Brain microvascular endothelial cell (primary cell): ENCODE data around the gene EPN2.

Experiments
- DNase-seq: peaks from one replicate; pipeline ENCODE4 v3.0.0-alpha.2; 2020
- H3K27ac ChIP-seq: fragments of 250-450 bp; sonication (Bioruptor Pico); 2 replicates; pipeline ENCODE4 v1.5.1; 2020; ENCODE audit warnings: mild to moderate bottlenecking, moderate library complexity
- H3K27me3 ChIP-seq: fragments of 250-450 bp; sonication (Bioruptor Pico); replicated peaks from 2 replicates; pipeline ENCODE4 v1.5.1; 2020; ENCODE audit warnings: mild to moderate bottlenecking
- H3K36me3 ChIP-seq: fragments of 250-450 bp; sonication (Bioruptor Pico); replicated peaks from 2 replicates; pipeline ENCODE4 v1.5.1; 2020; ENCODE audit warnings: mild to moderate bottlenecking
- H3K4me3 ChIP-seq: 2 replicates; pipeline ENCODE4 v1.5.1; 2011; ENCODE audit warnings: low read depth, mild to moderate bottlenecking, control low read depth, low read length, moderate library complexity
- in situ Hi-C: cut with HindIII; loops from 2 replicates; pipeline ENCODE4 v1.10.0; 2017; ENCODE audit warnings: low sequenced_read_pairs, low pct_ligation_motif_present
- TF ChIP-seq, protein P1 (sequence below): IDR thresholded peaks from 2 replicates; pipeline ENCODE4 v1.5.1; 2011; ENCODE audit warnings: low read depth, mild to moderate bottlenecking, moderate library complexity, low read length, control low read depth, inconsistent platforms; ENCODE audit errors: missing control alignments

EPN2 gene

DNA sequence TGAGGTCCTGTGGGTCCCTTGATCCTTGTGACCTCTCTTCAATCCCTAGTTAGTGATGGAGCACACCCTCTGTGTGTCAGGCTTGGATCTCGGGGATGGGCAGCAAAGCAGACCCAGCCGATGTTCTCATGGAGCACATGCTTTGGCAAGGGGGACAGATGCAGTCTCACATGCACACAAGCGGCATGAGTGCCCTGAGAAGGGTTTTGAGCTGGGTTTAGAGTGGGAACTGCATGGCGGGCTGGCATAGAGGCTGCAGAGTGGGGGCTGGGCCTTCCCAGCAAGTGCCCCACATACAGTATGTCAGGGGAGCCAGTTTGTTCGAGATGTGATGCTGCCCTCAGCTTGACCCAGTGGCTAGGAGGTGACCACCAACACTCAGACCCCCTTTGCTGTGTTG, 83.7 kb downstream of the EPN2 start:
- Histone ChIP-seq H3K36me3 (no peaks in the 10 kb centered on the region), H3K27ac (no peak overlapping the region), H3K27me3 (no peaks in the 10 kb centered on the region), H3K4me3 (no peak overlapping the region)
- TF ChIP-seq, protein P1, sequence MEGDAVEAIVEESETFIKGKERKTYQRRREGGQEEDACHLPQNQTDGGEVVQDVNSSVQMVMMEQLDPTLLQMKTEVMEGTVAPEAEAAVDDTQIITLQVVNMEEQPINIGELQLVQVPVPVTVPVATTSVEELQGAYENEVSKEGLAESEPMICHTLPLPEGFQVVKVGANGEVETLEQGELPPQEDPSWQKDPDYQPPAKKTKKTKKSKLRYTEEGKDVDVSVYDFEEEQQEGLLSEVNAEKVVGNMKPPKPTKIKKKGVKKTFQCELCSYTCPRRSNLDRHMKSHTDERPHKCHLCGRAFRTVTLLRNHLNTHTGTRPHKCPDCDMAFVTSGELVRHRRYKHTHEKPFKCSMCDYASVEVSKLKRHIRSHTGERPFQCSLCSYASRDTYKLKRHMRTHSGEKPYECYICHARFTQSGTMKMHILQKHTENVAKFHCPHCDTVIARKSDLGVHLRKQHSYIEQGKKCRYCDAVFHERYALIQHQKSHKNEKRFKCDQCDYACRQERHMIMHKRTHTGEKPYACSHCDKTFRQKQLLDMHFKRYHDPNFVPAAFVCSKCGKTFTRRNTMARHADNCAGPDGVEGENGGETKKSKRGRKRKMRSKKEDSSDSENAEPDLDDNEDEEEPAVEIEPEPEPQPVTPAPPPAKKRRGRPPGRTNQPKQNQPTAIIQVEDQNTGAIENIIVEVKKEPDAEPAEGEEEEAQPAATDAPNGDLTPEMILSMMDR: no peak
- in situ Hi-C loops: no loop called here
- DNase-seq: no peak

DNA sequence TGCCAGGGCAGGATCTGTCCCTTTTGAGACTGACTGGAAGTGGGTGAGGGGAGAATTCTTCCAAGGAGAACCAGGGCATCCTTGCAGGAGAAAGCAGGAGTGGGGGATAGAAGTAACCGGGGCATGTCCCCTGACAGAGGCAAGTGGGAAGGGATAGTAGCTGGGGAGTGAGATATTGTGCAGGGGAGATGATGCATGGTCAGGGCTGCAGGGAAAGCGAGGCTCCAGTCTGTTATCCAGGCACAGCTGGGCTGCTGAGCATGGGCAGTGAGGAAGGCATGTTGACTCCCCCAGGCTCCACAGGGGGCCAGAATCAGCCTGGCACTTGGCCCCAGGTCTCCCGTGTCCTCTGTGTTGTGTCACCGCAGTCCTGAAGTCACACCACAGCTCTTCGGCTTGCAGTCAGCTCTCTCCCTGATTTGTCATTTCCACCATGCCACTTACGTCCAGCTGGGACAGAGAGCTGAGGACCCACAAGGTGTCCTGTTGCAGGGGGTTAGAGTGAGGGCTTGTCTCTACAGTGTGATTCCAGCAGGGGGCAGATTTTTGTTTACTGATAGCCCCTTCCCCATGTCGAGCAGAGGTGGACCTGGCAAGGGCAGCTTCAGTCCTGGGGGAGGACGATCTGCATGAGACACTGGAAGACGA, 84.4 kb downstream of the EPN2 start:
- Histone ChIP-seq H3K27me3 (no peaks in the 10 kb centered on the region), H3K4me3 (no peak overlapping the region), H3K27ac (no peak overlapping the region), H3K36me3 (no peaks in the 10 kb centered on the region)
- in situ Hi-C loops: no loop called here
- TF ChIP-seq, protein P1: peak; percentile 52
- DNase-seq: no peak

DNA sequence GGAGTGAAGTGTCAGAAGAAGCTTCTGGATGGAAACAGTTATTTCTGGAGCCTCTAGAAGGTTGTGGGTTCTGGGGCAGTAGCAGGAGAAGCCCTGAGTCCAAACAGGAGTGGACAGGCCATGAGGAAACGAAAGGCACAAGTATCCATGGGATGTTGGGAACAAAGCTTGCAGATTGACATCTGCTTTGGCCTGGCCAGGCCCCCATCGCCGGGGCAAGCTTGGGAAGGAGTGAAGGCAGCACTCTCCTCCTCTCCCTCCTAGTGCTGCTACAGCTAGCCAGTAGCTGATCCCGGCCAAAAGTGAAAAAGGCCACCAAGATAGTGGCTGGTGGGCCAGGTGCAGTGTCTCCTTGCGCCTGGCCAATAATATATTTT, 85.0 kb downstream of the EPN2 start:
- in situ Hi-C loops: no loop called here
- Histone ChIP-seq H3K4me3 (no peak overlapping the region), H3K36me3 (no peaks in the 10 kb centered on the region), H3K27ac (no peak overlapping the region), H3K27me3 (no peaks in the 10 kb centered on the region)
- no peak for DNase-seq
- TF ChIP-seq, protein P1: no peak

DNA sequence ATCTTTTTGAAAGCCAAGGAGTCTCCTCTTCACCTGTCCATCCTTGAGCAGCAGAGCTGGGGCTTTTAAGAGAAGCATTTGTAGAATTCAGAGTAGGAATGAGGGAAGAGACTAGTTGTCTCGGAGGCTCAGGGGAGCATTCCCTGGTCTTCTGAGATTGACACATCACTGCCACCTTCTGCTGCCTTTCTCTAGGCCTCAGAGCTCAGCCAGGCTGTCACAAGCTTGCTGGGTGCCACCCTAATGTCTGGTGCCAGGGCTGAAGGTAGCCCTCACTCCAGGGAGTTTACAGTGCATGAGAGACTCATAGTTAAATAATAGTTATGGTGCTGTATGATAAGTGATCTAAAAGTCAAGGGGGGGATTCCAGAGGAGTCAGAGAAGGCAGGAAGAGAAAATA, 85.7 kb downstream of the EPN2 start:
- H3K27me3 ChIP-seq: no peaks in the 10 kb centered on the region
- H3K4me3 ChIP-seq: no peak overlapping the region
- no peaks in the 10 kb centered on the region for H3K36me3 ChIP-seq
- no peak overlapping the region for H3K27ac ChIP-seq
- in situ Hi-C loops: no loop called here
- DNase-seq: no peak
- TF ChIP-seq, protein P1: no peak

DNA sequence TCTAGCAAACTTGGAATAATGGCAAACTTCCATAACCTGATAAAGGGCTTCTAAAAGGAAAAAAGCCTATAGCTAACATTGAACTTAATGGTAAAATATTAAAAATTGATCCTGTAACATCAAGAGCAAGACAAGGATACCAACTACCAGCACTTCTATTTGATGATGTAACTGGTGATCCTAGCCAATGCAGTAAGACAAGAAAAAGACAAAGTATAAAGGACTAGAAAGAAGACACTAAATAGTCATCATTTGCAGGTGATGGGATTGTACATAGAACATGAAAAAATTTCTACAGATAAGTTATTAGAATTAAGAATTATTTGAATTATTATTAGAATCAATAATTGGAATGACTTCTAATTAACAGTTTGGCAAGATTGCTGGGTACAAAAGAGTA, 88.4 kb downstream of the EPN2 start:
- Histone ChIP-seq H3K4me3 (no peak overlapping the region), H3K36me3 (no peaks in the 10 kb centered on the region), H3K27ac (no peak overlapping the region), H3K27me3 (no peaks in the 10 kb centered on the region)
- in situ Hi-C loops: no loop called here
- TF ChIP-seq, protein P1: no peak
- DNase-seq: no peak
